ENCODE data around the gene HIPK3.
A peak's percentile ranks its signal among the peaks of the same experiment; 100 is the strongest.

HIPK3 gene

GRCh38 chr11:33373636-33374035 is 116.5 kb downstream of the HIPK3 start:
- no peak for TF ChIP-seq CTCF (IDR thresholded peaks at IDR 0.05; ENCODE audit: control insufficient read depth, extremely low read depth, insufficient read depth)
- DNase-seq (ENCODE audit: low read depth), result no peak
- H3K4me3 ChIP-seq (ENCODE audit: low read depth, low read length), result no peak overlapping the region

GRCh38 chr11:33375236-33375635 is 118.1 kb downstream of the HIPK3 start:
- TF ChIP-seq CTCF (IDR thresholded peaks at IDR 0.05; ENCODE audit: control insufficient read depth, extremely low read depth, insufficient read depth), result no peak
- H3K4me3 ChIP-seq (ENCODE audit: low read depth, low read length), result no peak overlapping the region
- no peak for DNase-seq (ENCODE audit: low read depth)

GRCh38 chr11:33375688-33376311 is 118.6 kb downstream of the HIPK3 start, which contains the start of gene KIAA1549L:
TSS of gene KIAA1549L (plus strand) at chr11:33376108.
- DNase-seq (ENCODE audit: low read depth), result no peak
- TF ChIP-seq CTCF (IDR thresholded peaks at IDR 0.05; ENCODE audit: control insufficient read depth, extremely low read depth, insufficient read depth), result no peak
- H3K4me3 ChIP-seq (ENCODE audit: low read depth, low read length), result peak within 1 kb of the TSS; percentile 29

- no peak overlapping the region for H3K4me3 ChIP-seq (ENCODE audit: low read depth, low read length)
- DNase-seq (ENCODE audit: low read depth), result no peak
- TF ChIP-seq CTCF (IDR thresholded peaks at IDR 0.05; ENCODE audit: control insufficient read depth, extremely low read depth, insufficient read depth), result no peak
These were observed 119.4 kb downstream of the HIPK3 start for GRCh38 chr11:33376331-33377310.

- DNase-seq (ENCODE audit: low read depth), result no peak
- H3K4me3 ChIP-seq (ENCODE audit: low read depth, low read length), result no peak overlapping the region
- no peak for TF ChIP-seq CTCF (IDR thresholded peaks at IDR 0.05; ENCODE audit: control insufficient read depth, extremely low read depth, insufficient read depth)
These were observed 120.5 kb downstream of the HIPK3 start for GRCh38 chr11:33377412-33378370.

GRCh38 chr11:33379947-33380346 is 122.8 kb downstream of the HIPK3 start:
- DNase-seq (ENCODE audit: low read depth), result no peak
- no peak overlapping the region for H3K4me3 ChIP-seq (ENCODE audit: low read depth, low read length)
- TF ChIP-seq CTCF (IDR thresholded peaks at IDR 0.05; ENCODE audit: control insufficient read depth, extremely low read depth, insufficient read depth), result no peak
